K562 (cell line): ENCODE measurements around the gene EPHB1. TPM values are rescaled to one million over a fixed set of nuclear protein-coding genes. Genes with fewer than 3 reads are reported as not detected.
A peak's percentile ranks its signal among the peaks of the same experiment; 100 is the strongest.

Experiments used
- polyA plus RNA-seq, 8 experiments: library from polyadenylated mRNA; depleted of rRNA in 4 of 8; stranded (reverse) in 5 of 8; unstranded in 3 of 8; fragments of >200 nt; fragmentation: Nextera tagmentation in 2 of 8; fragmentation: Illumina TruSeq in 1 of 8; extraction: Ambion mirVana in 2 of 8; extraction: Trizol in 1 of 8; gene quantifications; 2 replicates each; pipeline versions ENCODE4 v1.2.1 to v1.2.3, GENCODE V29; 2011 to 2014; ENCODE audit warnings: inconsistent platforms in 1 of 8, missing spikeins in 1 of 8
- small RNA-seq: library from RNA; depleted of rRNA; stranded (forward); fragments of <200 nt; gene quantifications from one replicate; pipeline ENCODE3, GENCODE V24; 2014
- total RNA-seq, 7 experiments: library from RNA; depleted of rRNA in 6 of 7; stranded (reverse); fragments of >200 nt in 6 of 7; fragmentation: Illumina TruSeq in 2 of 7; extraction: Trizol in 2 of 7; gene quantifications; 2 replicates each; pipeline versions ENCODE4 v1.2.1 to v1.2.3, GENCODE V29; 2011 to 2021; ENCODE audit warnings: low replicate concordance in 1 of 7

The EPHB1 gene
- total and polyA plus RNA-seq, 9 of the 15 experiments (the other 6 are each of a cell fraction or from before 2014, with no cell fraction given), result 0.29 TPM; not detected in 8

Small RNA genes lying within 50 kb of the gene (small RNA-seq; reads per million reads assigned to genes)
- 5.2 reads per million, percentile 93 among the genes with 10 or more reads in this experiment for gene RNA5SP141
- not detected for gene RNU6-1174P

Other genes starting within 250 kb of the EPHB1 start
- not detected in 2 replicates for gene KY, start 144.2 kb upstream of the EPHB1 start, total RNA-seq (2014; rRNA removed)
- gene KY, start 144.2 kb upstream of the EPHB1 start, total RNA-seq (2014; rRNA removed; fragmentation: Illumina TruSeq; extraction: Trizol), result not detected in 2 replicates
- gene KY, start 144.2 kb upstream of the EPHB1 start, total RNA-seq (2015; rRNA removed; fragmentation: Illumina TruSeq; extraction: Trizol), result not detected in 2 replicates
- gene KY, start 144.2 kb upstream of the EPHB1 start, total RNA-seq (2021), result not detected in 2 replicates
- not detected in 2 replicates for gene KY, start 144.2 kb upstream of the EPHB1 start, polyA plus RNA-seq (2011; rRNA removed)
- gene KY, start 144.2 kb upstream of the EPHB1 start, polyA plus RNA-seq (2014; fragmentation: Illumina TruSeq; extraction: Trizol), result not detected in 2 replicates
- not detected for gene KY, start 144.2 kb upstream of the EPHB1 start, polyA plus RNA-seq (2014; fragmentation: Nextera tagmentation; extraction: Ambion mirVana)
- gene KY, start 144.2 kb upstream of the EPHB1 start, polyA plus RNA-seq (2014; rRNA removed), result not detected in 2 replicates